Measurements from ENCODE around the gene ZNF14.
"Not testable (repeated sequence)": the region's sequence is repeated elsewhere in the genome, so short reads cannot be mapped to it uniquely, and the experiment has no call there.

- TF ChIP-seq EZH2 (IDR thresholded peaks at IDR 0.05; ENCODE audit: borderline replicate concordance, low read depth, low read length, poor library complexity, severe bottlenecking); CTCF (conservative IDR thresholded peaks at IDR 0.05; ENCODE audit: low read depth, low read length): not testable (repeated sequence)
Observed at GRCh38 chr19:19769971-19770370, 37.1 kb upstream of the ZNF14 start.
